Panc1 (cell line): ENCODE measurements around the gene STPG3. TPM values are rescaled to one million over a fixed set of nuclear protein-coding genes. Genes with fewer than 3 reads are reported as not detected.

Experiments
- ATAC-seq: fragments of 200-7000 bp; cut with Tn5 transposase; 2 replicates; pipeline ENCODE4 v1.9.1; 2020; ENCODE audit warnings: mild to moderate bottlenecking, moderate library complexity
- BruUV-seq: library from RNA; stranded (reverse); fragments of 400-500 nt; replicated peaks from 2 replicates; lab custom pipeline; 2021; lab: Mats Ljungman, UMichigan
- CTCF ChIA-PET: fragments of 300-600 bp; sonication (Branson Sonifier 250); formaldehyde crosslinking; loops from one replicate; lab custom pipeline; 2022; ENCODE audit warnings: antibody characterized with exemption; lab: Charles Lee
- POLR2A ChIA-PET: fragments of 300-600 bp; sonication (Branson Sonifier 250); formaldehyde crosslinking; loops from one replicate; lab custom pipeline; 2022; ENCODE audit warnings: antibody characterized with exemption; lab: Charles Lee
- DNase-seq: peaks from one replicate; pipeline ENCODE4 v3.0.0-alpha.2; 2010; ENCODE audit warnings: low read depth, low spot score
- H3K27ac ChIP-seq: 2 replicates; pipeline ENCODE4 v1.5.1; 2011; ENCODE audit warnings: mild to moderate bottlenecking, low read length, inconsistent platforms
- H3K27me3 ChIP-seq: fragments of 200-500 bp; sonication (Bioruptor generic); 2 replicates; pipeline ENCODE4 v1.6.0; 2014; ENCODE audit warnings: low read length, inconsistent platforms; ENCODE audit not compliant: control insufficient read depth, insufficient read depth
- H3K36me3 ChIP-seq: fragments of 200-500 bp; sonication (Bioruptor generic); 2 replicates; pipeline ENCODE4 v1.5.1; 2014; ENCODE audit warnings: inconsistent platforms, mild to moderate bottlenecking, low read length, moderate library complexity; ENCODE audit not compliant: control insufficient read depth, insufficient read depth
- H3K4me1 ChIP-seq: 2 replicates; pipeline ENCODE4 v1.5.1; 2011; ENCODE audit warnings: inconsistent platforms, mild to moderate bottlenecking, low read length, moderate library complexity; ENCODE audit not compliant: control insufficient read depth, insufficient read depth
- H3K4me3 ChIP-seq, 2 experiments: 2 replicates each; pipeline ENCODE4 v1.5.1; 2011 to 2012; ENCODE audit warnings: low read depth in 2 of 2, low read length in 2 of 2, mild to moderate bottlenecking in 2 of 2, inconsistent platforms in 1 of 2, moderate library complexity in 1 of 2
- H3K9me3 ChIP-seq: fragments of 200-500 bp; sonication (Bioruptor generic); 2 replicates; pipeline ENCODE4 v1.5.1; 2014; ENCODE audit warnings: low read depth, mild to moderate bottlenecking, inconsistent platforms, low read length, moderate library complexity; ENCODE audit not compliant: control insufficient read depth, insufficient read depth
- POLR2AphosphoS5 ChIP-seq: IDR thresholded peaks from 2 replicates; pipeline ENCODE4 v1.6.1; 2012; ENCODE audit warnings: mild to moderate bottlenecking, low read depth, low read length, moderate library complexity
- REST ChIP-seq, 2 experiments: IDR thresholded peaks; 2 replicates each; pipeline ENCODE4 v1.6.1; 2011 to 2012; ENCODE audit warnings: low read depth in 2 of 2, control low read depth in 1 of 2, low read length in 1 of 2, mild to moderate bottlenecking in 1 of 2, moderate library complexity in 1 of 2; ENCODE audit not compliant: insufficient read depth in 1 of 2
- SIN3A ChIP-seq: IDR thresholded peaks from 2 replicates; pipeline ENCODE4 v1.6.1; 2012; ENCODE audit warnings: low read depth, mild to moderate bottlenecking, low read length, moderate library complexity, borderline replicate concordance; ENCODE audit not compliant: insufficient read depth
- TCF7L2 ChIP-seq: IDR thresholded peaks from 2 replicates; pipeline ENCODE4 v1.6.1; 2011; ENCODE audit warnings: mild to moderate bottlenecking, low read depth, low read length, inconsistent platforms
- in situ Hi-C: cut with HindIII; loops from 2 replicates; pipeline ENCODE4 v1.10.0; 2016; ENCODE audit warnings: low sequenced_read_pairs, low pct_unique_long_range_greater_than_20kb
- intact Hi-C: fragments of 100-400 bp; cut with micrococcal nuclease; formaldehyde crosslinking; loops from one replicate; pipeline ENCODE4 v1.10.0; 2022; ENCODE audit not compliant: unreplicated experiment
- total RNA-seq: library from RNA; stranded (reverse); gene quantifications from one replicate; pipeline ENCODE4 v1.2.1, GENCODE V29; 2021; ENCODE audit not compliant: unreplicated experiment
- TF ChIP-seq, protein P1 (sequence below): fragments of 450-650 bp; IDR thresholded peaks from 2 replicates; pipeline ENCODE4 v1.5.1; 2017; ENCODE audit warnings: mild to moderate bottlenecking

Gene STPG3
- total RNA-seq, 1 experiment from 2014 or later = 0.26 TPM

- BruUV-seq = no TSS peak
- POLR2A ChIA-PET = no interaction called here
- in situ Hi-C loops (no loop called here), intact Hi-C loops (no loop called here)
- peaks cover 13% of the 10 kb centered on the region for H3K4me1 ChIP-seq
- TF ChIP-seq, protein P1, sequence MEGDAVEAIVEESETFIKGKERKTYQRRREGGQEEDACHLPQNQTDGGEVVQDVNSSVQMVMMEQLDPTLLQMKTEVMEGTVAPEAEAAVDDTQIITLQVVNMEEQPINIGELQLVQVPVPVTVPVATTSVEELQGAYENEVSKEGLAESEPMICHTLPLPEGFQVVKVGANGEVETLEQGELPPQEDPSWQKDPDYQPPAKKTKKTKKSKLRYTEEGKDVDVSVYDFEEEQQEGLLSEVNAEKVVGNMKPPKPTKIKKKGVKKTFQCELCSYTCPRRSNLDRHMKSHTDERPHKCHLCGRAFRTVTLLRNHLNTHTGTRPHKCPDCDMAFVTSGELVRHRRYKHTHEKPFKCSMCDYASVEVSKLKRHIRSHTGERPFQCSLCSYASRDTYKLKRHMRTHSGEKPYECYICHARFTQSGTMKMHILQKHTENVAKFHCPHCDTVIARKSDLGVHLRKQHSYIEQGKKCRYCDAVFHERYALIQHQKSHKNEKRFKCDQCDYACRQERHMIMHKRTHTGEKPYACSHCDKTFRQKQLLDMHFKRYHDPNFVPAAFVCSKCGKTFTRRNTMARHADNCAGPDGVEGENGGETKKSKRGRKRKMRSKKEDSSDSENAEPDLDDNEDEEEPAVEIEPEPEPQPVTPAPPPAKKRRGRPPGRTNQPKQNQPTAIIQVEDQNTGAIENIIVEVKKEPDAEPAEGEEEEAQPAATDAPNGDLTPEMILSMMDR = no peak
- no peak for TF ChIP-seq TCF7L2
- TF ChIP-seq REST (IDR thresholded peaks at IDR 0.05; ENCODE audit: insufficient read depth in 1 of 2, low read depth in 2 of 2, low read length in 1 of 2) = no peak
- no peak for TF ChIP-seq POLR2AphosphoS5
- TF ChIP-seq SIN3A = no peak
- no peaks in the 10 kb centered on the region for H3K9me3 ChIP-seq
- no peak overlapping the region for H3K27ac ChIP-seq
- no peaks in the 10 kb centered on the region for H3K27me3 ChIP-seq
- ATAC-seq (no peak), DNase-seq (no peak)
- H3K4me3 ChIP-seq = no peak overlapping the region
- H3K36me3 ChIP-seq = peaks cover 3% of the 10 kb centered on the region; the same call in 1 of the 2 replicates
- CTCF ChIA-PET = no interaction called here
These were observed 22.0 kb downstream of the STPG3 start for GRCh38 chr9:137273095-137273490.

- TF ChIP-seq, protein P1 = no peak
- TF ChIP-seq TCF7L2 (no peak), SIN3A (no peak), REST (IDR thresholded peaks at IDR 0.05; ENCODE audit: insufficient read depth in 1 of 2, low read depth in 2 of 2, low read length in 1 of 2) (no peak)
- BruUV-seq = no TSS peak
- in situ Hi-C loops (no loop called here), intact Hi-C loops (no loop called here)
- Histone ChIP-seq H3K27me3 (no peaks in the 10 kb centered on the region), H3K27ac (no peak overlapping the region), H3K9me3 (no peaks in the 10 kb centered on the region), H3K36me3 (peaks cover 3% of the 10 kb centered on the region; the same call in 1 of the 2 replicates), H3K4me3 (no peak overlapping the region), H3K4me1 (peaks cover 13% of the 10 kb centered on the region)
- POLR2A ChIA-PET = no interaction called here
- ATAC-seq (no peak), DNase-seq (no peak)
- CTCF ChIA-PET = interaction anchor here (0.7 kb wide), 1 partner anchor 19 kb away, joined by 4 read pairs; no protein-coding TSS in a partner anchor
These were observed 22.7 kb downstream of the STPG3 start for GRCh38 chr9:137273611-137274320.
